ENCODE results near the gene LAGE3. TPM values are rescaled to one million over a fixed set of nuclear protein-coding genes. Genes with fewer than 3 reads are reported as not detected.

Gene LAGE3
- total and polyA plus RNA-seq, 10 of the 15 experiments (the other 5 are each of a cell fraction or from before 2014, with no cell fraction given): 5.3 to 63.7 (median 19.7) TPM

GRCh38 chrX:154450312-154450711 is 28.8 kb downstream of the LAGE3 start:
- Histone ChIP-seq H4K20me1 (ENCODE audit: control insufficient read depth, insufficient read depth) (no peaks in the 10 kb centered on the region), H3K4me1 (ENCODE audit: control insufficient read depth, insufficient read depth, low read length) (no peaks in the 10 kb centered on the region), H3K9me3 (replicated peaks; ENCODE audit: control insufficient read depth, insufficient read depth, low read length) (no peaks in the 10 kb centered on the region; the same call in 2 of the 3 replicates), H3K4me2 (ENCODE audit: control insufficient read depth, insufficient read depth) (no peak overlapping the region), H3K27ac (ENCODE audit: control insufficient read depth, insufficient read depth) (no peak overlapping the region), H2AFZ (ENCODE audit: control insufficient read depth, low read depth, low read length) (no peak overlapping the region), H3K9ac (ENCODE audit: control insufficient read depth, insufficient read depth, low read length) (no peak overlapping the region), H3K36me3 (ENCODE audit: control insufficient read depth in 2 of 2, insufficient read depth in 2 of 2, low read length in 1 of 2) (peaks cover 0 to 2% of the 10 kb centered on the region in 2 experiments; a peak in 2 of 4 replicates), H3K27me3 (replicated peaks in 1 of 2; ENCODE audit: control insufficient read depth in 2 of 2, insufficient read depth in 2 of 2, low read length in 1 of 2) (no peaks in the 10 kb centered on the region), H3K79me2 (ENCODE audit: control insufficient read depth, insufficient read depth, low read length) (no peaks in the 10 kb centered on the region), H3K4me3 (no peak overlapping the region)
- ATAC-seq (no peak), FAIRE-seq (no peak), DNase-seq (ENCODE audit: low read depth, low spot score) (no peak)
- TF ChIP-seq NFYB (IDR thresholded peaks at IDR 0.05; ENCODE audit: insufficient read depth, low read depth, low read length) (no peak), RB1 (IDR thresholded peaks at IDR 0.05; ENCODE audit: borderline replicate concordance) (no peak), POLR2AphosphoS2 (IDR thresholded peaks at IDR 0.05; ENCODE audit: low read depth, low read length) (no peak), HDAC2 (IDR thresholded peaks at IDR 0.05) (no peak)
- ChIA-PET RAD21 (ENCODE audit: unreplicated experiment) (no interaction called here), POLR2A (no interaction called here), CTCF (no interaction called here), SMC1A (ENCODE audit: uncharacterized antibody, unreplicated experiment) (no interaction called here)
- BruUV-seq (replicated peaks): no TSS peak
- 82% methylated on average over 17 of the region's 17 CpGs for WGBS (ENCODE audit: insufficient coverage, insufficient replicate concordance, low lambda C conversion rate, missing lambda C conversion rate)
- intact Hi-C loops (cut with micrococcal nuclease; ENCODE audit: unreplicated experiment): no loop called here
- in situ Hi-C loops (cut with MboI): no loop called here

GRCh38 chrX:154449618-154450017 is 29.5 kb downstream of the LAGE3 start:
- Histone ChIP-seq H2AFZ (ENCODE audit: control insufficient read depth, low read depth, low read length) (no peak overlapping the region), H3K4me3 (no peak overlapping the region), H3K9ac (ENCODE audit: control insufficient read depth, insufficient read depth, low read length) (no peak overlapping the region), H3K79me2 (ENCODE audit: control insufficient read depth, insufficient read depth, low read length) (peaks cover 3% of the 10 kb centered on the region), H3K36me3 (ENCODE audit: control insufficient read depth in 2 of 2, insufficient read depth in 2 of 2, low read length in 1 of 2) (peaks cover 0 to 2% of the 10 kb centered on the region in 2 experiments; a peak in 2 of 4 replicates), H4K20me1 (ENCODE audit: control insufficient read depth, insufficient read depth) (no peaks in the 10 kb centered on the region), H3K4me1 (ENCODE audit: control insufficient read depth, insufficient read depth, low read length) (0 out of 2 replicates have a peak, but pooled peaks cover 3% of the 10 kb centered on the region), H3K9me3 (replicated peaks; ENCODE audit: control insufficient read depth, insufficient read depth, low read length) (no peaks in the 10 kb centered on the region; the same call in 2 of the 3 replicates), H3K4me2 (ENCODE audit: control insufficient read depth, insufficient read depth) (no peak overlapping the region), H3K27ac (ENCODE audit: control insufficient read depth, insufficient read depth) (no peak overlapping the region), H3K27me3 (replicated peaks in 1 of 2; ENCODE audit: control insufficient read depth in 2 of 2, insufficient read depth in 2 of 2, low read length in 1 of 2) (no peaks in the 10 kb centered on the region)
- BruUV-seq (replicated peaks): no TSS peak
- ChIA-PET CTCF (no interaction called here), POLR2A (no interaction called here), RAD21 (ENCODE audit: unreplicated experiment) (no interaction called here), SMC1A (ENCODE audit: uncharacterized antibody, unreplicated experiment) (no interaction called here)
- WGBS (ENCODE audit: insufficient coverage, insufficient replicate concordance, low lambda C conversion rate, missing lambda C conversion rate): 76% methylated on average over 18 of the region's 18 CpGs
- ATAC-seq (no peak), DNase-seq (ENCODE audit: low read depth, low spot score) (no peak), FAIRE-seq (no peak)
- in situ Hi-C loops (cut with MboI): no loop called here
- intact Hi-C loops (cut with micrococcal nuclease; ENCODE audit: unreplicated experiment): no loop called here
- TF ChIP-seq BCLAF1 (IDR thresholded peaks at IDR 0.05): no peak
- no peak for TF ChIP-seq PRDM15 (CRISPR knock-in tag; IDR thresholded peaks at IDR 0.05)
- no peak for TF ChIP-seq HDAC6 (IDR thresholded peaks at IDR 0.05; ENCODE audit: unreplicated experiment)
- no peak for TF ChIP-seq CBX3 (IDR thresholded peaks at IDR 0.05; ENCODE audit: borderline replicate concordance, low read depth)
- TF ChIP-seq ZNF622 (IDR thresholded peaks at IDR 0.05): no peak
- no peak for TF ChIP-seq SP1 (IDR thresholded peaks at IDR 0.05; ENCODE audit: low read depth, low read length)
- TF ChIP-seq MTA2 (IDR thresholded peaks at IDR 0.05; ENCODE audit: low read depth): no peak

Measured in GM12878 (cell line).